ENCODE measurements around the gene ARFRP1.

ARFRP1 gene

DNA sequence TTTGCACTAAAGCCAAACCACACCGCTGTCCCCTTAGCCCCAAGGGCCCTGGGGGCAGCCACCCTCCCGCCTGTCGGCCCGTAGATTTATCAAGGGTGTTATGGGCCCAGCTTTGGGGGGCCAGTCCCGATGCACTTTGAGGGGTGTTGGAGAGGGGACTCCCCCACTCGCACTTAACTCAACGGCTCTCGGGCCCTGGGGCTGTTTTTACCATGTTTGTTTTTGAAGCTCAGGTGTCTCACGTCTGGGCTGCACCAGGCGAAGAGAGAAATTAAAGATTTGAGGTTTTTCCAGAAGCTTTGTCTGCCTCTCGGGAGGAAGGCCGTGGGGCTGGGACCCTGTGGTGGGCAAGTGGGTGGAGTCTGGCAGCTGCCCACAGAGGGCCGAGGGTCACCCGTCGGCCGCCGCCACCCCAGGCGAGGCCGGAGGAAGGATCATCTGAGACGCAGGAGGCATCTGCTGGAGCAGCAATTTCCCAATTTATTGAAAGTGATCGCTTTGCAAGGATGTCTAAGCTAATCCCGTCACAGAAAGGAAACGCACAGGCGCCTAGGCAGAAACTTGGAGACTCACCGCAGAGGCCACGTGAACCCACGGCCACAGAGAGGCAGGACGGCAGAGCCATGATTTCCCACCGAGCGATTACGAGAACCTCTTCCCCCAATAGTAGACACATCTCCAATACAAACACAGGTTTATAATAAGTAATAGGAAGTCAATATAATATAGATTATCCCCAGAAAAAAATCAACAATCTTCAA is 35.6 kb upstream of the ARFRP1 start:
- DNase-seq (ENCODE audit: low spot score): no peak

DNA sequence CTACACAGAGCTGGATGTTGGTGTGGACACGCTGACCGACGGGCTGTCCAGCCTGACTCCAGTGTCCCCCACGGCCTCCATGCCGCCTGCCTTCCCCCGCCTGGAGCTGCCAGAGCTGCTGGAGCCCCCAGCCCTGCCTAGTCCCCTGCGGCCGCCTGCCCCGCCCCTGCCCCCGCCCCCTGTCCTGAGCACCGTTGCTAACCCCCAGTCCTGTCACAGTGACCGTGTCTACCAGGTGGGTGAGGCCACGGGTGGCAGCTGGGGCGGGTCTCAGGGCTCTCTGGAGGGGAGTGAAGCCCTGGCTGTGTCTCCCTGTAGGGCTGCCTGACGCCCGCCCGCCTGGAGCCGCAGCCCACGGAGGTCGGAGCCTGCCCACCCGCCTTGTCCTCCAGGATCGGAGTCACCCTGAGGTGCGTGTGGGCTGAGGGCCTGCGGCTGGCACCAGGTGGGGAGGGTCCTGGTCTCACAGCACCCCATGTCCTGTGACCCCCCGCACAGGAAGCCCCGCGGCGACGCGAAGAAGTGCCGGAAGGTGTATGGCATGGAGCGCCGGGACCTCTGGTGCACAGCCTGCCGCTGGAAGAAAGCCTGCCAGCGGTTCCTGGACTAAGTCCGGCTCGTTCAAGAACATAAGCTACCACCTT is 34.7 kb upstream of the ARFRP1 start:
- DNase-seq (ENCODE audit: low spot score): no peak

DNA sequence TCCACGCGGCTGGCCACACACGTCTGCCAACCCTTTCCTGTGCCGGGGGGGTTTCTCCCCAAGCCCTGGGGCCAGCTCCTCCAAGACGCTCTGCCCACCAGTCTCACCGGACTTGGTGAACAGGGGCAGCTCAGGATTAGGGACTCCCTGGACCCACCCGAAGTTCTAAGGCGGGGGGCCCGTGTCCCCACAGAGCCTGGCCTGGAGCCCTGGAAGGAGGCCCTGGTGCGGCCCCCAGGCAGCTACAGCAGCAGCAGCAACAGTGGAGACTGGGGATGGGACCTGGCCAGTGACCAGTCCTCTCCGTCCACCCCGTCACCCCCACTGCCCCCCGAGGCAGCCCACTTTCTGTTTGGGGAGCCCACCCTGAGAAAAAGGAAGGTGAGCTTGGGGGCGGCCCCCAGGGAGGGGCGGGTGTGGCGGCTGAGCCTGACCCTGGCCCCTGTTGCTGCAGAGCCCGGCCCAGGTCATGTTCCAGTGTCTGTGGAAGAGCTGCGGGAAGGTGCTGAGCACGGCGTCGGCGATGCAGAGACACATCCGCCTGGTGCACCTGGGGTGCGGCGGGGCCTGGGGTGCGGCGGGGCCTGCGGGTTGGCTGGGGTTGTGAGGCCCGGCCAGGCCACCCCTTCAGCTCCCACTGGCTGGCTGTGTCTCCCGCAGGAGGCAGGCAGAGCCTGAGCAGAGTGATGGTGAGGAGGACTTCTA is 34.1 kb upstream of the ARFRP1 start:
- DNase-seq (ENCODE audit: low spot score): no peak

DNA sequence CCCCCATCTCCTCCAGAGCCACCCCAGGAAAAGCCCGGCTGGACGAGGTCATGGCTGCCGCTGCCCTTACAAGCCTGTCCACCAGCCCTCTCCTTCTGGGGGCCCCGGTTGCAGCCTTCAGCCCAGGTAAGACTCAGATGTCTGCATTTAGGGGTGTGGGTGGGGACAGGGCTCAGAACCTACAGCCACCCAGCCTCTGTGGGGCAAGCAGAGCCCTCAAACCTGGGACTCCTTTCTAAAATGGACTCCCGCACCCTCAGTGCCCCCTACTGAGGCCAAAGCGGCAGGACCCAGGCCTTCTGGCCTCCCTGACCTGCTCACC is 33.5 kb upstream of the ARFRP1 start:
- no peak for DNase-seq (ENCODE audit: low spot score)

DNA sequence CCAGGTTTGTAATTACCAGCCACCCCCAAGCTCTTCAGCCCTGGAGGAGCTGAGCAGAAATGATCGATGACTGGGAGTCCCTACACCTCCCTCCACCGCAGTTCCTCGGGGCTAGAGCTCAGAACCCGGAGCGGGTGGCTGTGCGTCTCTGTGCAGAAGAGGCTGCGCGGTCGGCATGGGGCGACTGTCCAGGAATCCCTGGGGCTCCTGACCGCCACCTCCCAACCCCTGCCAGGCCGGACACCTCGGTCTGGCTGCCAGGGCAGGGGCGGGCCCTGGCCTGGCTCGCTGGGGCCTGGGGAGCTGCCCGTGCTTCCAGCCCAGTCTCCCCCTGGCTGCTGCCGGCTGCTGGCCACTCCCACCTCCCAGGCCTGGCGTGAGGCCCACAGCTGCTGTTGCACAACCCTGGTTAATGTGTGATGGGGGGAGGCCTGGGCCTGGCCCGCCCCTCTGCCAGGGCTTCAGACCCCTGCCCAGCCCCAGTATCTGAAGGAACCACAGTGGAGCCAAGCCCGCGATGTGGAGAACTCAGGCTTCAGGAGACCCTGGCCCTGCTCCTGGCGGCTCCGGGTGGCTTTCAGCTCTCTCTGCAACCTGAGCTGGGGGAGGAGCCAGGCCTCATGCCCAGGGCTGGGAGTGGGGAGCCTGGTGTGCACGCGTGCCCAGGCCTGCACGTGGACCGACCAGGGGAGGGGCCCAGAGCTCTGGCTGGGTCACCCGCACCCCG is 33.0 kb upstream of the ARFRP1 start:
- DNase-seq (ENCODE audit: low spot score): peak; percentile 97

DNA sequence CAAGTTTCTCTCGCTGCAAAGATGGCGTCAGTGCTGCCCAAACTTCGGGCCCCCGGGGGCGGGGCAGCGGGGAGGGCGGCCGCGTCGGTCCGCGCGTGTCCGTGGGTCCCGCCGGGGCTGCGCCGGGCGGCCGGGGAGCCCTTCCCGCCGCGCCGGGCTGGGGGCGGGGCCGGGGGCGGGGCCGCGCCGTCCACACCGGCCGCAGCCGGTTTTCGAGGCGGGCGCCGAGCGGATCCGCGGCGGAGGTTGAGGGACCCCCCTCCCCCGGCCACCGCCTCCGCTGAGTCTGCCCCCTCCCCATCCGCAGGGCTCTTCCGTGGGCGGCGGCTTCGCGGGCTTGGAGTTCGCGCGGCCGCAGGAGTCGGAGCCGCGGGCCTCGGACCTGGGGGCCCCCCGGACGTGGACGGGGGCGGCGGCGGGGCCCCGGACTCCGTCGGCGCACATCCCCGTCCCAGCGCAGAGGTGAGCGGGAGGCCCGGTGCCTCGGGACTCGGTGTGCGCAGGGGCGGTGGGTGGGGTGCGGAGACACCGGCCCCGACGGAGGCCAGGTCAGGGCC is 32.4 kb upstream of the ARFRP1 start:
- peak; percentile 87 for DNase-seq (ENCODE audit: low spot score)

DNA sequence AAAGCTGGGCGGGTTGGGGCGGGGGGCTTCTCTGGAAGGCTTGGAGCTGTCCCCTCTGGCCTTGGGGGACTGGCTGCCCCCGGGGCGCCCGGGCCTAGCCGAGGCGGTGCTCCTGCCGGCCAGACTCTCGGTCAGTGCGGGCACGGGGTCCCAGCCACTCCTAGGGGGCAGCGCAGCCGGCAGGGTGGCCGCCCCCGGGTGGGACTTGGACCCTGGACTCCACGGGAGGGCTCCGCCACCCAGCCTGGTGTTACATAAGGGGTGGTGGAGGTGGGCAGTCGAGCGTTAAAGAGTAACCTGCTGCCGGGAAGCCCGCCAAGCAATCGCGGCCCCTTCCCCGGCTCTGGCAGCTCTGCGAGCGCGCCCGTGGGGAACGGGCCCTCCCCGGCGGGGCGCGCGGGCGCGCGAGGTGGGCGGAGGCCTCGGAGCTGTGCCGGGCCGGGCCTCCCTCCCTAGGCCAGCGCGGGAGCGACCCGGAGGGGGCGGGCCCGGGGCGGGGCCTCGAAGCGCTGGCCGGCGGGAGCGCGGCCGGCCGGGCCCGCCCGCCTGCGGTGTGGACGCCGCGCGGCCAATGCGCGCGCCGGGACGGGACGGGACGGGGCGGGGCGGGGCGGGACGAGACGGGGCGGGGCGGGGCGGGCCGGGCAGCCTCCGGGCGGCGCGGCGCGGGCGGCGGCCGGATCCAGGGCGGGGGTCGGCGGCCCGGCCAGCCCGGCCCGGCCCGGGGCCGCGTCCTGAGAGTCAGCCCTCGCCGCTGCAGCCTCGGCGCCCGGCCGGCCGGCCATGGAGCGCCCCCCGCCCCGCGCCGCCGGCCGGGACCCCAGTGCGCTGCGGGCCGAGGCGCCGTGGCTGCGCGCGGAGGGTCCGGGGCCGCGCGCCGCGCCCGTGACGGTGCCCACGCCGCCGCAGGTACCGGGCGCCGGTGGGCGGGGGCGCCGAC is 31.6 kb upstream of the ARFRP1 start, which contains the start of gene SLC2A4RG:
SLC2A4RG (plus strand) TSS at position 647 of the 940 bp plus-strand sequence; CDS start at position 784, 137 bp downstream.
- peak; percentile 100 for DNase-seq (ENCODE audit: low spot score)

DNA sequence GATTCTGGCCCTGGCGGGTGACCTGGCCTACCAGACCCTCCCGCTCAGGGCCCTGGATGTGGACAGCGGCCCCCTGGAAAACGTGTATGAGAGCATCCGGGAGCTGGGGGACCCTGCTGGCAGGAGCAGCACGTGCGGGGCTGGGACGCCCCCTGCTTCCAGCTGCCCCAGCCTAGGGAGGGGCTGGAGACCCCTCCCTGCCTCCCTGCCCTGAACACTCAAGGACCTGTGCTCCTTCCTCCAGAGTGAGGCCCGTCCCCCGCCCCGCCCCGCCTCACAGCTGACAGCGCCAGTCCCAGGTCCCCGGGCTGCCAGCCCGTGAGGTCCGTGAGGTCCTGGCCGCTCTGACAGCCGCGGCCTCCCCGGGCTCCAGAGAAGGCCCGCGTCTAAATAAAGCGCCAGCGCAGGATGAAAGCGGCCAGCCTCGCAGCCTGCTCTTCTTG is 30.9 kb upstream of the ARFRP1 start:
- no peak for DNase-seq (ENCODE audit: low spot score)

DNA sequence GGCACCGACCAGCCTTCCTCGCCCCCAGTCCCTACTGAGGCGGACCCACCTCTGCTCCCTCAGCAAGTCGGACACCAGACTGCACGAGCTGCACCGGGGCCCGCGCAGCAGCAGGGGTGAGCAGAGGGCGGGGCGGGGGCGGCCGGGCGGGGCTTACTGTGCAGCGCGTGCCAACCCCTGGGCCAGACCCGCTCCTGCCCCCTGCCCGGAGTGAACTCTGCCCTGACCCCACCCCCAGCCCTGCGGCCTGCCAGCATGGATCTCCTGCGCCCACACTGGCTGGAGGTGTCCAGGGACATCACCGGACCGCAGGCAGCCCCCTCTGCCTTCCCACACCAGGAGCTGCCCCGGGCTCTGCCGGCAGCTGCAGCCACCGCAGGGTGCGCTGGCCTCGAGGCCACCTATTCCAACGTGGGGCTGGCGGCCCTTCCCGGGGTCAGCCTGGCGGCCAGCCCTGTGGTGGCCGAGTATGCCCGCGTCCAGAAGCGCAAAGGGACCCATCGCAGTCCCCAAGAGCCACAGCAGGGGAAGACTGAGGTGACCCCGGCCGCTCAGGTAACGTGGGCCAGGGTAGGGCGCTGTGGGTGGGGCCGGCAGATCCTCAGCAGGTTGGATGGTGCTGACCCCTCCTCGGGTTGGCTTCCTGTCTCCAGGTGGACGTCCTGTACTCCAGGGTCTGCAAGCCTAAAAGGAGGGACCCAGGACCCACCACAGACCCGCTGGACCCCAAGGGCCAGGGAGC is 30.3 kb upstream of the ARFRP1 start:
- DNase-seq (ENCODE audit: low spot score): no peak

DNA sequence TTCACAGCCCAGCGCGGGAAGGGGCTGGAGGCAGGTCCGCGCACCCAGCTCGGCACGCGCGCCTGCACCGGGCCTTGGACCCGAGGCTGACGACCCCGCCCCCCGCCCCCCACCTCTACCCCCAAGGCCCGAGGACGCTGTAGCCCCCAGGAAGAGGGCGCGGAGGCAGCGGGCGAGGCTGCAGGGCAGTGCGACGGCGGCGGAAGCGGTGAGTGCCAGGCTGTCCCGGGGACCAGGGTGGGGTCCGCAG is 29.8 kb upstream of the ARFRP1 start:
- no peak for DNase-seq (ENCODE audit: low spot score)

DNA sequence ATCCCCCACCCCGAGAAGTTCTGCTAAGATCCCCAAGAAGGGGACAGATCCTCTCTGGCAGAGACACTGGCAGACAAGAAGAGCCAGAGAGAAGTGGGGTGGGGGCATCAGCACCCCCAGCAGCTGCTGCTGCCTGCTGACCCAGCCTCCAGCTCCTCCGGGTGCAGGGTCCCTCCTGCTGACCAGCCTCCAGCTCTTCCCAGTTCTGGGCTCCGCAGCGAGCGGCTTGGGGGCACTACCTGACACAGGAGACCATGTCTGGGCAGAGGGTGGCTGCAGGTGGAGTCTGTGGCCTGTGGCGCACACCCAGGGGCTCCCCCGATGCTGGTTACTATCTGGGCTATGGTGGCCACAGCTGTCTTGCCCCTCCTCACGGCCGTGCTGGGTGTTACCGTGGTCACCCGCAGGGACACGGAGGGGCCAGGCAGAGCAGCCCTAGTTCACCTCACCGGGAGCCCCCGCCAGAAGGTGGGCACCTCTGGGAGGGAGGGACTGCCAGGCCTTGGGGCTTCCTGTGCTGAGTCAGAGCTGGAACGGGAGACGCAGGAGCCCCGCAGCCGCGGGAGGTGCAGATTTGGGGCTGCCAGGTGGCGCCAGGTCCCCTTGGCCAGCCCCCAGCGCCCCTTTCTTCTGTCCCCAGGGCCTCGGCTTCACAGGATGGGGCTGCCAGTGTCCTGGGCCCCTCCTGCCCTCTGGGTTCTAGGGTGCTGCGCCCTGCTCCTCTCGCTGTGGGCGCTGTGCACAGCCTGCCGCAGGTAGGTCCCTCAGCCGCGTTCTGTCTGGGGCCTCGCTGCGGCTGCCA is 29.3 kb upstream of the ARFRP1 start:
- DNase-seq (ENCODE audit: low spot score): no peak

DNA sequence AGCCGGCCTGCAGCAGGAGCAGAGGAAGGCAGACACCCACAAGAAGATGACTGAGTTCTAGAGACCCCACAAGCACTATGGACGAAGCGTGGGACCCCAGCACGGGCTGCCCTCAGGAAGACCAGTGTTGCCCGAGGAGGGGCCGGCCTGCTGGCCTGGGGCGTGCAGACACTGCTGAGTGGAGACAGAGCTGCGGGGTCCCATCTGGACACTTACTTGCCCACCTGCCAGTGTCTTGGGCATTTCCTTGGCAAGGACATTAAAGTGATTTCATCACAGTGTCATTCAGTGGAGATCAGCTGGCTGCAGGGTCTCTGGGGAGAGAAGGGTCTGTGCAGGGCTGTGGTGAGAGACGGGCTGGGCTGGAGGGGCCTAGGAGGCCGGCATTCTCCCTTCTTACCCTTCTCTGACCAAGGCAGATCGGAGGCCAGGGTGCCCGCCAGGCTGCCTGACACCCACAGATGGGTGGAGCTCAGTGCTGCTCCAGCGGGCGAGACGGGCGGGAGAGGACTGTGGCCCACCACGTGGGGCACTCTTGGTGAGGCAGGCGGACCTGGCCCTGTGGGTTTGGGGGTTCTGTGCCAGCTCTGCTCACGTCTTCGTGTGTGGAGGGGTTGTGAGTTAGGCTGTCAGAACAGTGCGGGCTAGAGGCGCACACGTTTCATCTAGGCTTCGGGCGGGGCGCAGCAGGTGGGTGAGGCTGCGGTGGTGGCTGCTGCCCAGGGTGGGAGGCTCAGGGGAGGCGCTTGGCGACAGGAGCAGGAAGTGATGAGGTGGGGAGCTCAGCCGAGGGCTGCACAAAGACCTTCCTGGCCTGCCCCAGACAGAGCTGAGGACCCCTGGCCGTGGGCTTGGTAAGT is 28.3 kb upstream of the ARFRP1 start, which contains the start of gene LIME1:
LIME1 (plus strand) TSS at position 806 of the 860 bp plus-strand sequence. CDS start 886 bp downstream, outside the sequence.
- no peak for DNase-seq (ENCODE audit: low spot score)

DNA sequence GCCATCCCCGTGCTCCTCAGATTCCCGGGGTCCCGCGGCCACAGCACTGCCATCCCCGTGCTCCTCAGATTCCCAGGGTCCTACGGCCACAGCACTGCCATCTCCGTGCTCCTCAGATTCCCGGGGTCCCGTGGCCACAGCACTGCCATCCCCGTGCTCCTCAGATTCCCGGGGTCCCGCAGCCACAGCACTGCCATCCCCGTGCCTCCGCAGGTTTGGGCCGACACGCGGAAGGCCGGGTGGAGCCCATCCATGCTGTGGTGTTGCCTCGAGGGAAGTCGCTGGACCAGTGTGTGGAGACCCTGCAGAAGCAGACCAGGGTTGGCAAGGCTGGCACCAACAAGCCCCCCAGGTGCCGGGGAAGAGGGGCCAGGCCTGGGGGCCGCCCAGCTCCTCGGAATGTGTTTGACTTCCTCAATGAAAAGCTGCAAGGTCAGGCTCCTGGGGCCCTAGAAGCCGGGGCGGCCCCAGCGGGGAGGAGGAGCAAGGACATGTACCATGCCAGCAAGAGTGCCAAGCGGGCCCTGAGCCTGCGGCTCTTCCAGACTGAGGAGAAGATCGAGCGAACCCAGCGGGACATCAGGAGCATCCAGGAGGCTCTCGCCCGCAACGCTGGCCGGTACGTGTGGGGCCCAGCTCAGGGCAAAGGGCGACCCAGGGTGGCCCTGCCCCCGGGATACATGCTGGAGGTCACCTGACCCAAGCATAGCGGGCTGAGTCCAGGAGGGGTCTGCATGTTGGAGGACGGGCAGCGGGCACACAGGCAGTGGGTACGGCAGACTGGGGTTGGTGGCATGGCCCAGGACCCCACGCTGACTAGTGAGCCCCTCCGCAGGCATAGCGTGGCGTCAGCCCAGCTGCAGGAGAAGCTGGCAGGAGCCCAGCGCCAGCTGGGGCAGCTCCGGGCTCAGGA is 27.4 kb upstream of the ARFRP1 start:
- no peak for DNase-seq (ENCODE audit: low spot score)

DNA sequence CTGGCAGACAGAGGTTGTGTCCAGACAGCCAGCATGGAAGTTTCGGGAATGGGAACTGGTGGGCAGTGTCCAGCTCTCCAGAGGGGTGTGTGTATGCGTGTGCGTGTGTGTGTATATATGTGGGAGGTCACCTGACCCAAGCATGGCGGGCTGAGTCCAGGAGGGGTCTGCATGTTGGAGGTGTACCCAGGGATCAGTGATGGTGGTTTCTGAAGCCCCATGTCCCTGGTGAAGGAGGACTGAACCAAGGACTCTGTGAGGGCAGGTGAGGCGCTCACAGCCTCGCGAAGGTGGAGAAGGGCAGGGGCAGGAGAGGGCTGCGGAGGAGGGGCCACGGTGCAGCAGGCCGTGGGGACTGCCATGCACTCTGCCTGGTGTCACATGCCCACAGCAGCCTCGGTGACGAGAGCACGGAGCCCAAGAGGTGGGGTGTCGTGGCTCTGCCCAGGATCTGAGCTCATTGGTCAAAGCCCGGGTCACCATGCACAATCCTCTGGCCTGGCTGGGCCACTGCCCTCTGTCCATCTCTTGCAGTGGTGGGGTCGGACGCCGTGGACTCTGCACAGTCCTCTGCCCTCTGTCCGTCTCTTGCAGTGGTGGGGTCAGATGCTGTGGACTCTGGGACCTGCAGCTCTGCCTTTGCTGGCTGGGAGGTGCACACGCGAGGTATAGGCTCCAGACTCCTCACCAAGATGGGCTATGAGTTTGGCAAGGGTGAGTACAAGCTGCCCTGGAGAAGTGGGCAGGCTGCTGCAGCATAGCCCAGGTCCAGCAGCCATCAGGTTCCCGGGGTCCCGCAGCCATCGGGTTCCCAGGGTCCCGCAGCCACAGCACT is 26.6 kb upstream of the ARFRP1 start:
- DNase-seq (ENCODE audit: low spot score): no peak

DNA sequence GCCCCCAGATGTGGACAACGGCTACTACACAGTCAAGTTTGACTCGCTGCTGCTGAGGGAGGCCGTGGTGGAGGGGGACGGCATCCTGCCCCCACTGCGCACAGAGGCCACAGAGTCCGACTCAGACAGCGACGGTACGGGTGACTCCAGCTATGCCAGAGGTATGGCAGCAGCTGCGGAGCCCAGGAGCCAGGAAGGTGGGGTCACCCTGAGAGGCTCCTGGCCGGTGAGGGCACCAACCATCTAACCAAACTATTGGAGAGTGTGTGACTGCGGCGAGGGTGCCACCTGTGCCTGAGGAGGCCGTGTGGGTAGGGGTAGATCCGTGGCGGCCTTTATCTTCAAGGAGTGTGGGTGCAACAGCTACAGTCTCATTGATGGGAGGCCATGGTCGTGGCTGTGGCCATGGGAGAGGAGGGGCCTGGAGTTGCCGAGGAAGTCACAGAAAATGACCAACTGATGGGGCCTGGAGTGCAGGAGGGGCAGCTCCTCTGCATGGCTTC is 25.9 kb upstream of the ARFRP1 start:
- no peak for DNase-seq (ENCODE audit: low spot score)

DNA sequence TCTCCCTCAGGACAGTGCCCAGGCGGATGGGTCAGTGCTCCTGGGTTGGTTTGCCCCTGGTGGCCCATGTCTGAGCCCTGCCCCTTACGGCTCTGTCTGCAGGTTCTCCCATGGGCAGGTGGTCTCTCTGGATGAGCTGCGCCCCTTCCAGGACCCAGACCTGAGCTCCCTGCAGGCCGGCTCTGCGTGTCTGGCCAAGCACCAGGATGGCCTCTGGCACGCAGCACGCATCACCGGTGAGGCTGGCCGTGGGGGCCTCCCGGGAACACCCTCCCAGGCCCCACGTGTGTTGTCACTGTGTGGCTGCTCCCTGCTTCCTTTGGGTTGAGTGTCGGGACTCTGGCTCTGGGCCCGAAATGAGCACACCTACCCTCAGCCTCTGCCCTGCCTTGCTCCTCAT is 25.3 kb upstream of the ARFRP1 start:
- DNase-seq (ENCODE audit: low spot score): no peak

Measured in AG20443 (cell line).